Measurements from ENCODE around the gene GTSE1.

The GTSE1 gene

DNA sequence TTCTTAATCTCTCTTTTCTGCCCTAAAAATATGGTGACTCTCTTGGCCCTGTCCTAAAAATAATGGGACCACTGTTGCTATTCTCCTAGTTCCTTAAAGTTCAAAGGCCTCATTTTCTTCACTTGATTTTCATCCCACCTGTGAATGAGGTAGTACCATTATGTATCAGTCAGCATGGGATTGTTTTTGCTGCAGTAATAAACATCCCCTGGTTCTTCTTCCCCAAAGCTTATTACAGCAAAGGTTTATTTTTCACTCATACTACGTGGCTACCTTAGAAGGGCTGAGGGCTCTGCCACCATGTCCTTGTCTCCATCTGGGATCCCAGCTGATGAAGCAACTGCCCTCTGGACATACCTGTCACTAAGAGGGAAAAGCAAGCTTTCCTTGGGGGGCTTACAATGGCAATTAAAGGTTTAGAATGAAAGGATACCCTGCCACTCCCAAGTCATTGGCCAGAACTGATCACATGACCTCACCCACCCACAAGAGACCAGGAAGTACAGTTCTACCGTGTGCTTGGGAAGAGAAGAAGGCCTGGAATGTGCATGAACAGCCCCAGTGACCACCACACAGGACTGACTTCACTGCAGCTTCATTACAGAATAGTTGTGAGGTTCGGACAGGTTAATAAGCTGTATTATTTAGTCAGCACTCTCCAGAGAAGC, 21.1 kb upstream of the GTSE1 start:
- DNase-seq (ENCODE audit: low read depth), result no peak

DNA sequence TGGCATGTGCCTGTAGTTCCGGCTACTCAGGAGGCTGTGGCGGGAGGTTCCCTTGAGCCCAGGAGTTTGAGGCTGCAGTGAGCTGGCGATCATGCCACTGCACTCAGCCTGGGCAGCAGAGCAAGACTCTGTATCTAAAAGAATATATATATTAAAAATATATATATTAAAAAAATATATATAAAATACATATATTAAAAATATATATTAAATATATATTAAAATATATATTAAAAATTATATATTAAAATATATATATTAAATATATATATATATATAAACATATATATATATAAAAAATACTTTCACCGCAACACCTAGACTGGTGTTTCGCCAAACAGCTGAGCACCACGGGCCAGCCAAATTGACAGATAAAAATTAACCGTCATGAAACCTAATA, 20.1 kb upstream of the GTSE1 start:
- no peak for DNase-seq (ENCODE audit: low read depth)

DNA sequence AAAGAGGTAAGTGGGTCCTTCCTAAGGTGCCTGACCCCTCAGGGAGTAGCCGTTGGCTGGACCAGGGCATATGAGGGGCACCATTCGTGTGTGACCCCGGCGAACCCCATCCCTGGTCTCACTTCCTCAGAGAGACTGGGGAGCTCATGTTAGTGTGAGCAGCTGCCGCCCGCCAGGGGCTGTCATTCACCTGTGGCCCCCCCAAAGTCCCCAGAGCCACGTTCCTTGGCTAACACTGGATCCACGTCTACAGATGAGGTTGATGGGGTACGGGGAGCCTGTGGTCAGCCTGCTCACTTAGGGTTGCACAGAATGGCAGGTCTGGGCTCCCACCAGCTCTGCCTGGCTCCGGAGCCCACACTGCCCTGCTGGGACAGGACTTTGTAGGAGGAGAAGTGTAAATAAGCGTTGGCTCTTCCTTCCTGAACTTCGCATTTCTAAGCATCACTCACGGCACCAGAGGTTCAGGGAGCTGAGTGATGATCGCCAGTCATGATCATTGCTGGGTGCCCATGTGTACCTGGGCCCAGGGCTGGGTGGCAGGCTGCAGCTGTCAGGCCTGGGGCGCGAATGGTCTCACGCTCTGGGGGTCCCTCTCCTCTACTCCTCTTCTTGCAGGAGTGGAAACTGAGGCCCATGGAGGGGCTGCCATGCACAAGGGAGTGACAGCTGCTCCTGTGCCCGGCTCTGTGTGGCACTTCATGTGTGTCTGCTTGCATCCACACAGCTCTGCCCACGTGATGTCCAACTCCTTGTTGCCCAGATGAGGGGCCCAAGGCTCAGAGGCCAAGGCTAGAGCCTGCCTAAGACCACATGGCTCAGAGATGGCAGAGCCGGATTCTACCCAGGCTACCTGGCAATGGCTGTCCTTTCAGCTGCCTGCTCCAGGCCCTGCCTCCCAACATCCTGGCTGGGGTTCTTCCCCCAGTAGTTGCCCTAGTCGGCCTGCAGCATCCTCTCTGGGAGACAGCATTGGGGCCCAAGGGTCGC, 17.7 kb upstream of the GTSE1 start:
- no peak for DNase-seq (ENCODE audit: low read depth)

DNA sequence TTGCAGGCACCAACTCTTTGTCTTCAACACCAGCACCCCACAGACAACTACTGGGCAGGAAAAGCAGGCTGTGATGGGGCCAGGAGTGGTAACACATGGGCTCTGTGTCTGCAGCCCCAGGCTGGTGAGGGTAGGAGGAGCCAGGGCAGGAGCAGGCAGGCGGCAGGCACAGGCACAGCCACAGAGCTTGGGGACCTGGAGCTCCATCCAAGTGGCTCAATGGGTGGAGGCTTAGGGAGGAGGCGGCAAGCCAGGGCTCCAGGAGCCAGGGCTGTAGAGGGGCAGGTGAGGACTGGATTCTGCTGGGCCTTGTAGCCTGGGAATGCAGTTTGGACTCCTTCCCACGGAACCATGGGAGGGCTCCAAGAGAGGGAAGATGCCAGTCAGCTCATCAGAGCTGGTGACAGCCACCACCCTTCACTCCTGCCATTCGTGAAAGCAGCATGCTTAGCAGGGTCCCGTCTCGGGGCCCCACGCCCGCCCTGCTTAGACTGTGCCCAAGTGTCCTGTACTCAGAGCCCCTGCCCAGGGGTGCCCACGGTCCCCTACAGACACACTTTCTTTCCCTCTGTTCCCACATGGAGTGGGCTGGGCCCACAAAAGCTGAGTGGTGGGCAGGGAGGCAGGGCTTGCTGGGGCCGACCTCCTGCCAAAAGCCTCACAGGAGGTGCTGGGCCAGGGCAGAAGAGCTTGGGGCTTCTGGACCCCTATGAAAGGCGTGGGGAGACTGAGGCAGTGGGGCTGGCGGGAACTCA, 16.4 kb upstream of the GTSE1 start:
- DNase-seq (ENCODE audit: low read depth), result no peak

DNA sequence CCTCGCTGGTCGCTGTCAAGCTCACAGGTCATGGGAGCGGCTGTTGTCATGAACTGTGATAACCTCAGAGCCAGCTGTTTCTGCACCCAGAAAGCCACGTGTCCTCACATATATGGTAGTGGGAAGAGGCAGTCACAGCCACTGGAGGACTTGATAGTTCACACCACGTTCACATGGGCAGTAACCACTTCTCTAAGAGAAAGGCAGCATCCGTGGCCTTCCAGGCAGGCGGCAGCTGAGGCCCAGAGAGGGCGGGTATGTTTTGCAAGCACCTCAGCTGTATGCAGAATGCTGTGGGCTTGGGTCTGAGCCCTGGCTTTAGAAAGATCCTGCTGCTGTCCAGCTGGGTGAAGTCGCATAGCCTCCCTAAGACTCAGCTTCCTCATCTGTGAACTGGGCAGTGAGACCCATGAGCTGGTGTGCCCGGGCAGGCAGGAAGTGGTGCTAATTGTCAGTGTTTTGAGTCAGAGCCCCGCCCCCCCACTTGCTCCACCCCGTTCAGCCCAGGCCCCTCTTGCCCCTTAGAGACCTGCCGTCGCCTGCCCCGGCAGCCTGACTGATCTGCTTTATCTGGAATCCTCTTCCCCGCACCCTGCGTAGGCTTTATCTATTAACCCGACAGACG, 15.6 kb upstream of the GTSE1 start:
- no peak for DNase-seq (ENCODE audit: low read depth)

DNA sequence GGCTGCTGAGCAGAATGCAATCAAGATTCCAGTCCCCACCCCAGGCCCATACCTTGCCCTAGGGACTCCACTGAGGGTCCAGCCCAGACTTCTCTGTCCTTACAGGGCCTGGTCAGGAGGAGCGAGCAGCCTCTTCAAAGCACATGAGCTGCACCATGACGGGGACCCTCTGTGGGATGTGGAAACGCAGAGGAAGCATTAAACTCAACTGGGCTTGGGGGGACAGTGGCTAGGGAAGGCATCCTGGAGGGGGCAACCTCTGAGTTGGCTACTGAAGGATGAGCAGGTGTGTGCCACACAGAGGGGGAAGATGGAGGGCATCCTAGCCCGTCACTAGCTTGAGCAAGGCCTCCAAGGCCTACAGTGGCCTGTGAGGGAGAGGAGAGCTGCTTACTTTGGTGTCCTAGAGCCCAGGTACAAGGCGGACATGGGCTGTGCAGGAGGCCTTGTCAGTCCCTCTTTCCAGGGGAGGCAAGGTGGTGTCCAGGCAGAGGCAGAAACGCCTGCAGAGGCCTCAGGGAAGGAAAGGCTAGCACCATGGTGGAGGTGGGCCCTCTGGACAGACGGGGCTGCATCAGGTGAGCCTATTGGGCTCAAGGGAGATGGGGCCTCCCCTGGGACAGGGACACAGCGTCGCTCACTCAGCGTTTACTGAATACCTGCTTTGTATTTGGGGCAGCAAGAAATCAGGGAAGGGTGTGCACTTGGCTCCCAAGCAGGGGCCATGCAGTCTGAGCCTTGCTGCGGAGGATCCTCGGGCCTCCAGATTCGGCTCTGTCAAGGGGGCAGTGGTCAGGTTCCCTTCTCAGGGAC, 14.6 kb upstream of the GTSE1 start:
- DNase-seq (ENCODE audit: low read depth), result no peak

DNA sequence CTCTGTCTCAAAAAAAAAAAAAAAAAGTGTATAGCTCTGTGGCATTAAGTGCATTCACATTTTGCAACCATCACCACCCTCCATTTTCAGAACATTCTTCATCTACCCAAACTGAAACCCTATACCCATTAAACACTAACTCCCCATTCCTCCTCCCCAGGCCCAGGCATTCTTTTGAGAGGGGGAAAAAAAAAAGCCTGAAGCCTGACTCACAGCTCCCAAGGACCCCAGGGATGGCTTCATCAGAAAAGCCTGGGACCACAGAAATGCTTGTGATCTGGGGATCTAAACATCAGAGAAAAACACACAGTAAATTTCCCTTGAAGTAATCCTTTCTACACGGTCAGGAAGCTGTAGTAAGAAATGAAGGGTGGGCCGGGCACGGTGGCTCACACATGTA, 10.7 kb upstream of the GTSE1 start:
- DNase-seq (ENCODE audit: low read depth), result no peak

DNA sequence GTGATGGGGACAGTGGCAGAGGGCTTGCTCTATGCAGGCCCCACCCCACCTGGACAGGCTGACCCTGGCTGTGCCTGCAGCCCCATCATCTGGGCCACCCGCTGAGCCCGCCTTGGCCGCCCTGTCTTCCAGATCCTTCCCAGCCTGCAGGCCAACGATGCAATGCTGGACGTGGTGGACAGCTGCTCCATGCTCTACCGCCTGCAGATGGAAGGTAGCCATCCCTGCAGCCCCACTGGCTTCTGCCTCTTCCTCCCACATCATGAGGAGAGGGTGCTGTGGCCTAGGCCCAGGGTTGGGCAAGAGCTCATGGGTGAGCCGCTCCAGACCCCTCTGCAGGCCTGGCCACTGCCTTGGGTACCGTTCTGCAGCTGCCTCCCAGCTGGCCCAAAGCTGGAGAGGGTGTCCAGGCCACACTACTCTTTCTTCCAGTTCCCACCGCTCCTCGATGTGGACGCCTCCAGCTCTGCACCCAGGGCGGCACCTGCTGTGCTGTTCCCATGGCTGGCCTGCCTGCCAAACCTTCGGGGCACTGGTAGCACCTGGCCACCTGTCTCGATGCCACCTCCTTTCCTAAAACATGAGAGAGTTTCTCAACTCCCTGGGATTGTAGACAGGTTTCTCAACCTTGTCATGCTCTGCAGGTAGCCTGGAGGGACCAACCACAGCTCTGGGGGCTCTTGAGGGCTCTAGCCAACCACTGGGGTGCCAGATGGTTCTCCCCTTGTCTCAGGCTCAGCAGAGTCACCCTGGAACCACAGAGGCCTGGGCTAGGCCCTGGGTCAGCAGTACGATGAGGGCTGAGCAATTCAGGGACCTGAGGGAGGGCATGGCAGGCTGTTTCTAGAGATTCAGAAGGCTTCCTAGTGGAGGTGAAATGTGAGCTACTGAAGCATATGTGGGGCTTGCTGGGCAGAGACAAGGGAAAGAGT, 9.5 kb upstream of the GTSE1 start:
- no peak for DNase-seq (ENCODE audit: low read depth)

DNA sequence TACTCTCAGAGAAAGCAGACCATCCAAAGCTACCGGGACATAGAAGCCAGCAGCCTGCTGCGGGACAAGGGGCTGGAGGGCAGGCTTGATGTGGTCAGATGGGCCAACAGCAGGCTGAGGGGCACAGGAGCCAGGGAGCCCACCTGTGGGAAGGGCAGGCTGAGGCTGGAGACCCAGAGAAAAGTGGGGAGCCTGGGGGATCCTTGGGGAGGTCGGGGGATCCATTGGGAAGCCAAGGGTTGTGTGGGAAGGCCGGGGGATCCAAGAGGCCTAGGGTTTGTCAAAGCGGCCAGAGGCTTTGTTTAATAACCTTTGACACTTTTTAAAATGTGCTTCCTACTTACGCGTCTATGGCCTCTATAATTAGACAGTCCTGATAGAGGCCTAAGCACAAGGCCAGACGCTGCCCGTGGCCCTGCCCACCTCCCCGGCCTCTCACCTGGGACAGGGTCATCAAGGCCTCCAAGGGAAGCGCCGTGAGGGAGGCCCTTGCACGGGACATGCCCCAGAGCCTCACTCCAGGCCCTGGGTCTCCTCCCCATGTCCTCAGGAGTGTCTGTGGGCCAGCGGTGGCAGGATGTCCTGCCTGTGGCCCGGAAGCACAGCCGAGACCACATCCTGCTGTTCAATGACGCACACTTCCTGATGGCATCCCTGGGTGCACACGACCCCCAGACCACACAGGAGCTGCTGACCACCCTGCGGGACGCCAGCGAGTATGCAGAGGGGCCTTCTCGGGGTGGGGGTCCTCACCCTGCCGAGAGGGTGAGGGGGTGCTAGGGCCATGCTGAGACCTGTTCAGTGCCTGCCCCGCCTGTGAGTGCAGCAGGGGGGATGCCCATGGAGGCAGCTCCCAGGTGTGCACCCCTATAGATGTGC, 8.6 kb upstream of the GTSE1 start:
- no peak for DNase-seq (ENCODE audit: low read depth)

DNA sequence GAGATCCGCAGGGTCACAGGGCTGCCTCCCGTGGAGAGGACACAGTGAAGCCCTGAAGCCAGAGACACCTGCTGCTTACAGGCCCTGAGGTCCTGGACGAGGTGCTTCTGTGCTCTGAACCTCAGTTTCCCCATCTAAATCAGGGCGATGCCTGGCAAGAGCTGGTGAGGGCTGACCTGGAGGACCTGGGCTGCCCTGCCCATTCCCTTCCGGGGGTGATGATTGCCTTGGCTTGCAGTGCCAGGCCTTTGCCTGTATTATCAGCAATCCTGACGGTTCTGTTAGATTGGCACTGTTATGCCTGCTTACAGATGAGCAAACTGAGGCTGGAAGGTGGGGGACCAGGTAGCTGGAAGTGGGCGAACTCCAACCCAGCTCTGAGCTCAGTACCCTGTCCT, 7.8 kb upstream of the GTSE1 start:
- no peak for DNase-seq (ENCODE audit: low read depth)

DNA sequence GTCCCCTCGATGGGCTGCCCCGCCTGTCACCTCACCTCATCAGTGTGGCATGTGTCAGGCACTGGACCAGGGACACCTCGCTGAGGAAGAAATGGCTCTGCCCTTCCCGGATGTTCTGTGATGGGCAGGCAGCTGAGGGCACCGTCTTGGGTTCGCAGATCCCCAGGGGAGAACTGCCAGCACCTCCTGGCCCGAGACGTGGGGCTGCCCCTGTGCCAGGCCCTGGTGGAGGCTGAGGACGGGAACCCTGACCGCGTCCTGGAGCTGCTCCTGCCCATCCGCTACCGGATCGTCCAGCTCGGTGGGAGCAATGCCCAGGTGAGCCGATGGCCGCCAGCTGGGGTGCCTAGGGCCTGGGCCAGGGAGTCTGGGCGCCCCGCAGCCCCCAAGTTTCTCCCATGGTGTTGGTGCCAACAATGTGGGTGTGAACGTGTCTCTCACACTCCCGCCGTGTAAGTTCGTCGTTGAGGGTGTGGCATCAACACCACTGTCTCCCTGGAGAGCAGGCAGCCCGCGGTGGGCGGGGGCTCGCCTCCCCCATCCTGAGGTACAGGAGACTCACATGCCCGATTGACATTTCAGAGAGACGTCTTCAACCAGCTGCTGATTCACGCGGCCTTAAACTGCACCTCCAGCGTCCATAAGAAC, 7.3 kb upstream of the GTSE1 start:
- DNase-seq (ENCODE audit: low read depth), result no peak

DNA sequence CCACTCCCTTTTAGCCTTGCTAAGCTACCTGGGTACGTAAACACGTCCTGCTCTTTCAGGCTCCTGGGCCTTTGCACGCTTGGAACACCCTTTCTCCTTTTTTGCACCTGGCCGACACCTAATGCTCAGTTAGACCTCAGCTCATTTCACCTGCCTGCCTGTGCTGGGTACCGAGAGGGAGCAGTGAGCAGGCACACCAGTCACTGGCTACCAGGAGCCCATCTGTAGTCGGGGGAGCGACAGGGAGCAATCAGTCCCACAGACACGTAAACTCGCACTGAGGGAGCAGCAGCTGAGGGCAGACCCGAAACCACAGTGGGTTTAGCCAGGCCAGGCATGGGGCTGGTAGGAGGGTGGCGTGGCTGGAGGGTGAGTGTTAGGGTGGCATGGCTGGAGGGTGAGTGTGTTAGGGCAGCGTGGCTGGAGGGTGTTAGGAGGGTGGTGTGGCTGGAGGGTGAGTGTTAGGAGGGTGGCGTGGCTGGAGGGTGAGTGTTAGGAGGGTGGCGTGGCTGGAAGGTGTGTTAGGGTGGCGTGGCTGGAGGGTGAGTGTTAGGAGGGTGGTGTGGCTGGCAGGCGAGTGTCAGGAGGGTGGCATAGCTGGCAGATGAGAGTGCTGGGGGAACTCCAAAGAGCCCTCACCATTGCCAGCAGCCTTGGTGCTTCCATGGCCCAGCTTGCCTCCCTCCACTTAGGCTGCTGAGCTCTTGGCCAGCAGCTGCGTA, 6.4 kb upstream of the GTSE1 start:
- no peak for DNase-seq (ENCODE audit: low read depth)

DNA sequence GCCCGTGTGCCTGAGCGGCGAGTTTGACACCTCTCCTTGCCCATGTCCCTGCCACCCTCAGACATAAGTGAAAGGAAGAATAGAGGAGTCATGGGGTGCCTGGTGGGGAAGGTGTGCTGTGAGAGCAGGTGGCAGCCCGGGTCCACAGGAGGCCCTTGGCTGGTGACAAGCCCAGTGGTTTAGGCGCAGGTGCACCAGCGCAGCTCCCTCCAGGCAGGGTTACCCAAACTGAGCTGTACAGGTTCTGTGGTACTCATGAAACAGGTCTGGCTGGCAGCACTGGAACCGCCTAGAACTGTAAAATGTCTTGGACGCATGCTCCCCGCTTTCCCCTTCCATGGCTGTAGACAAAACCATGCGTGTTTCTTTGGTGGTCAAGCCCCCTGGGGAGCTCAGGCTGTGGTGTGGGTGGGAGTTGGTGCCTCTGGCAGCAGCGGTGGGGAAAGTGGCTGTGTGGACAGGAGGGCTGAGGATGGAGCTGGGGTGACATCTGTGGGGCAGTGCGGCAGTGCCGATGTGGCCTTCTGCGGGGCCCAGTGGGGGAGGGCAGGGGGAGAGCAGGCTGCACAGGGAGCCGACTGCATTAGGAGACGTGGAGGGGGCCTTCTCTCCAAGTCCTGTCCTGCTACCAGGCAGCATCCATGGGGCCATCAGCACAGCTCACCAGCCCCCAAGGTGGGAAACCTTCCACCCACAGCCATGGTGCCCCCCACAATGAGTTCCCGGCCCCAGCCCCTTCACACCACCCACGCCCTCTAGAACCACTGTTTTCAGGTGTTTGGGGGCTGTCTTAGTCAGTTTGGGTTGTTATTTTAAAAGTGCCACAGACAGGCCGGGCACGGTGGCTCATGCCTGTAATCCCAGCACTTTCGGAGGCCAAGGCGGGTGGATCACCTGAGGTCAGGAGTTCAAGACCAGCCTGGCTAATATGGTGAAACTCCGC, 5.6 kb upstream of the GTSE1 start:
- no peak for DNase-seq (ENCODE audit: low read depth)

DNA sequence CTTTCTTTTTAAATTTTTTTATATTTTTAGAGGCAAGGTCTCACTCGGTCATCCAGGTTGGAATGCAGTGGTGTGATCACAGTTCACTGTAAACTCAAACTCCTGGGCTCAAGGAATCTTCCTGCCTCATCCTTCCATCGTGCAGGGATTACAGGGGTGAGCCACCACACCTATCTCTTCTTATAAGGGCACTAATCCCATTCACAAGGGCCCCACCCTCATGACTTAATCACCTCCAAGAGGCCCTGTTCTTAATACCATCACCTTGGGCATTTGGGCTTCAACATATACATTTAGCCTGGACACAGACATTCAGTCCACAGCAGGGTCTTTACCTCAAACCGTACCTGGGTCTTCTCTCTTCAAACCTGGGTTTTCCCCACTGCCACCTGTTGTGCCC, 4.5 kb upstream of the GTSE1 start:
- no peak for DNase-seq (ENCODE audit: low read depth)

DNA sequence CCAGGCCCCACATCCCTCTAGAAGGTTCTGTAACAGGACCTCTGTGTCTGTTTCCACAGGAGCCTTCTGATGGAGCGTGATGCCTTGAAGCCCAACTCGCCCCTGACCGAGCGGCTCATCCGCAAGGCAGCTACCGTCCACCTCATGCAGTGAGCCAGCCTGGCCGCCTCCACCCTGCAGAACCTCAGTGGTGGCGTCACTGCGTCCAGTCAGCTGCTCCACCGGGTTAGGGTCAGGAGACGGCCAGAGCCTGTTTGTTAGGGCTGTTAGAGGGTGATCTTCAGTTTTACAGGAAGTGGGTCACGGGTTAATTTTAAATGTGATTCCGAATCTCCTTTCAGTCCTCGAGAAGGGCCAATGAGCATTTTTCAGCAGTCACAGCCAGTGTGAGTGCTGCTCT, 3.9 kb upstream of the GTSE1 start:
- no peak for DNase-seq (ENCODE audit: low read depth)

DNA sequence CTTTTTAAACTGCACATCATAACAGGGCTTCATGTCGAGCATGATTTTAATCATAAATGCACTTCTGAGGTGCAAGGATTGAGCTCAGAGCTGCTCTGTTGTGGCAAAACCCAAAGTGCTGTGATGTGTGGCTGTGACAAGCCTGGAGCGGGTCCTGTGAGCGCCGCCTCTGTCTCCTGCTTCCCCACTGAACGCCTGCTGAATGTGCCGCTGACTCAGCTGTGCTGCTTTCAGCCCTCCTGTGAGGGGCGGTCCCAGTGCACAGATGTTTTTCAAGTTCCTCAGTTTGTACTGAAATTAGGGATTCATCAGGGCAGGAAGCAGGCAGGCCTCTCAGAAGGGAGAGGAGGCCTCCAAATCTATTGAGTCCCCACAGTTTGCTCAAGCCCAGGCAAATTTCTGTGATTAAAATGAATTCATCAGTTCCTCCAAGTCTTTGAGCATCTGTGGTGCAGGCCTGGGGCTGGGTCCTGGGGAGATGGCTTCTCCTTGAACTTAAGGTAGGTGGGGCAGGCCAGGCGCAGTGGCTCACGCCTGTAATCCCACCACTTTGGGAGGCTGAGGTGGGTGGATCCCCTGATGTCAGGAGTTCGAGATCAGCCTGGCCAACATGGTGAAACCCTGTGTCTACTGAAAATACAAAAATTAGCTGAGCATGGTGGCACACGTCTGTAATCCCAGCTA, 3.0 kb upstream of the GTSE1 start:
- no peak for DNase-seq (ENCODE audit: low read depth)

All from activated T-helper 1 cell treated with Interleukin-2 at 50 U/mL for 16 hours (primary cell).